GM19328 (cell line): ENCODE measurements around the gene PDCL2.
"Not testable (repeated sequence)": the region's sequence is repeated elsewhere in the genome, so short reads cannot be mapped to it uniquely, and the experiment has no call there.

Source experiments
- ATAC-seq: cut with Tn5 transposase; IDR thresholded peaks from one replicate; pipeline ENCODE4 v1.9.1; 2021; ENCODE audit warnings: mild to moderate bottlenecking, moderate library complexity; ENCODE audit not compliant: unreplicated experiment

The PDCL2 gene

GRCh38 chr4:55592014-55592413 lies at the start of gene PDCL2:
Gene PDCL2, minus strand, starts transcription at chr4:55592245. Its CDS starts 136 bp downstream, at chr4:55592109.
- no peak for ATAC-seq

GRCh38 chr4:55637272-55637820 lies 45.3 kb upstream of the PDCL2 start:
- ATAC-seq = no peak

- ATAC-seq = no peak
Measured at GRCh38 chr4:55636656-55636999, 44.6 kb upstream of the PDCL2 start.

GRCh38 chr4:55635741-55636655 lies 44.0 kb upstream of the PDCL2 start, which contains the start of gene NMU:
Gene NMU, minus strand, starts transcription at chr4:55636298. Its CDS starts 106 bp downstream, at chr4:55636192.
- ATAC-seq = peak; percentile 78

GRCh38 chr4:55635282-55635681 lies 43.2 kb upstream of the PDCL2 start:
- ATAC-seq = no peak

- ATAC-seq = no peak
Measured at GRCh38 chr4:55634417-55635128, 42.5 kb upstream of the PDCL2 start.

GRCh38 chr4:55633903-55634302 lies 41.9 kb upstream of the PDCL2 start:
- ATAC-seq = no peak

GRCh38 chr4:55625835-55626234 lies 33.8 kb upstream of the PDCL2 start:
- no peak for ATAC-seq

- not testable (repeated sequence) for ATAC-seq
Measured at GRCh38 chr4:55624063-55624462, 32.0 kb upstream of the PDCL2 start.

GRCh38 chr4:55618546-55619143 lies 26.6 kb upstream of the PDCL2 start:
- ATAC-seq = no peak

- ATAC-seq = peak; percentile 92
Measured at GRCh38 chr4:55617587-55618197, 25.6 kb upstream of the PDCL2 start.

- no peak for ATAC-seq
Measured at GRCh38 chr4:55615008-55615407, 23.0 kb upstream of the PDCL2 start.

GRCh38 chr4:55613621-55614020 lies 21.6 kb upstream of the PDCL2 start:
- ATAC-seq = no peak

- ATAC-seq = no peak
Measured at GRCh38 chr4:55612341-55612740, 20.3 kb upstream of the PDCL2 start.

- no peak for ATAC-seq
Measured at GRCh38 chr4:55611358-55612059, 19.5 kb upstream of the PDCL2 start.

GRCh38 chr4:55610381-55610780 lies 18.3 kb upstream of the PDCL2 start:
- no peak for ATAC-seq

GRCh38 chr4:55609393-55609866 lies 17.4 kb upstream of the PDCL2 start:
- ATAC-seq = no peak

GRCh38 chr4:55608591-55608990 lies 16.5 kb upstream of the PDCL2 start:
- no peak for ATAC-seq

- ATAC-seq = no peak
Measured at GRCh38 chr4:55604996-55605395, 13.0 kb upstream of the PDCL2 start.

- no peak for ATAC-seq
Measured at GRCh38 chr4:55600640-55601039, 8.6 kb upstream of the PDCL2 start.
